PC-9 (cell line): ENCODE data around the gene RAD52.

Experiments used
- EZH2 ChIP-seq: fragments of 200-600 bp; sonication (generic); IDR thresholded peaks from 2 replicates; pipeline ENCODE4 v1.8.0; 2017; ENCODE audit warnings: antibody characterized with exemption, low read depth
- TF ChIP-seq, protein P1 (sequence below): fragments of 200-600 bp; sonication (generic); conservative IDR thresholded peaks from 2 replicates; pipeline ENCODE4 v1.6.1; 2017; ENCODE audit warnings: mixed run types, antibody characterized with exemption, mild to moderate bottlenecking, moderate library complexity

DNA sequence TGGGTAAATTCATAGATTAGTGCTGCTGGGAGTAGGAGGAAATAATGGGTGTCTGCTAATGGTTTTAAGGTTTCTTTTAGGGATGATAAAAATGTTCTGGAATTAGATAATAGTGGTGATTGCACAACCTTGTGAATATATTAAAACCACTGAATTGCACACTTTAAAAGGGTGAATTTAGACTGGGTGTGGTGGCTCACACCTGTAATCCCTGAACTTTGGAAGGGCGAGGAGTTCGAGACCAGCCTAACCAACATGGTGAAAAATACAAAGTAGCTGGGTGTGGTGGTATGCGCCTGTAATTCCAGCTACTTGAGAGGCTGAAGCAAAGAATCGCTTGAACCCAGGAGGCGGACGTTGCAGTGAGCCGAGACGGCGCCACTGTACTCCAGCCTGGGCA lies 1.3 kb downstream of the RAD52 start:
- TF ChIP-seq, protein P1, sequence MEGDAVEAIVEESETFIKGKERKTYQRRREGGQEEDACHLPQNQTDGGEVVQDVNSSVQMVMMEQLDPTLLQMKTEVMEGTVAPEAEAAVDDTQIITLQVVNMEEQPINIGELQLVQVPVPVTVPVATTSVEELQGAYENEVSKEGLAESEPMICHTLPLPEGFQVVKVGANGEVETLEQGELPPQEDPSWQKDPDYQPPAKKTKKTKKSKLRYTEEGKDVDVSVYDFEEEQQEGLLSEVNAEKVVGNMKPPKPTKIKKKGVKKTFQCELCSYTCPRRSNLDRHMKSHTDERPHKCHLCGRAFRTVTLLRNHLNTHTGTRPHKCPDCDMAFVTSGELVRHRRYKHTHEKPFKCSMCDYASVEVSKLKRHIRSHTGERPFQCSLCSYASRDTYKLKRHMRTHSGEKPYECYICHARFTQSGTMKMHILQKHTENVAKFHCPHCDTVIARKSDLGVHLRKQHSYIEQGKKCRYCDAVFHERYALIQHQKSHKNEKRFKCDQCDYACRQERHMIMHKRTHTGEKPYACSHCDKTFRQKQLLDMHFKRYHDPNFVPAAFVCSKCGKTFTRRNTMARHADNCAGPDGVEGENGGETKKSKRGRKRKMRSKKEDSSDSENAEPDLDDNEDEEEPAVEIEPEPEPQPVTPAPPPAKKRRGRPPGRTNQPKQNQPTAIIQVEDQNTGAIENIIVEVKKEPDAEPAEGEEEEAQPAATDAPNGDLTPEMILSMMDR, result no peak
- TF ChIP-seq EZH2, result no peak
